ENCODE results near the gene BTBD9.

Gene BTBD9

GRCh38 chr6:38172739-38173410 lies 466.9 kb downstream of the BTBD9 start:
- WGBS, 2 experiments (ENCODE audit: insufficient coverage in 2 of 2), result 84 to 96% methylated on average over 5 to 12 of the region's 15 CpGs
- H3K27ac ChIP-seq (ENCODE audit: low read depth, low read length, severe bottlenecking), result no peak overlapping the region
- H3K36me3 ChIP-seq (ENCODE audit: control insufficient read depth, insufficient read depth, low read length), result no peaks in the 10 kb centered on the region
- H3K9me3 ChIP-seq (ENCODE audit: control insufficient read depth, low read length), result no peaks in the 10 kb centered on the region
- no peaks in the 10 kb centered on the region for H3K4me1 ChIP-seq (ENCODE audit: control insufficient read depth, insufficient read depth, low read length, poor library complexity, severe bottlenecking)
- H3K4me3 ChIP-seq (ENCODE audit: extremely low read depth, insufficient read depth, low read length, poor library complexity, severe bottlenecking), result no peak overlapping the region

DNA sequence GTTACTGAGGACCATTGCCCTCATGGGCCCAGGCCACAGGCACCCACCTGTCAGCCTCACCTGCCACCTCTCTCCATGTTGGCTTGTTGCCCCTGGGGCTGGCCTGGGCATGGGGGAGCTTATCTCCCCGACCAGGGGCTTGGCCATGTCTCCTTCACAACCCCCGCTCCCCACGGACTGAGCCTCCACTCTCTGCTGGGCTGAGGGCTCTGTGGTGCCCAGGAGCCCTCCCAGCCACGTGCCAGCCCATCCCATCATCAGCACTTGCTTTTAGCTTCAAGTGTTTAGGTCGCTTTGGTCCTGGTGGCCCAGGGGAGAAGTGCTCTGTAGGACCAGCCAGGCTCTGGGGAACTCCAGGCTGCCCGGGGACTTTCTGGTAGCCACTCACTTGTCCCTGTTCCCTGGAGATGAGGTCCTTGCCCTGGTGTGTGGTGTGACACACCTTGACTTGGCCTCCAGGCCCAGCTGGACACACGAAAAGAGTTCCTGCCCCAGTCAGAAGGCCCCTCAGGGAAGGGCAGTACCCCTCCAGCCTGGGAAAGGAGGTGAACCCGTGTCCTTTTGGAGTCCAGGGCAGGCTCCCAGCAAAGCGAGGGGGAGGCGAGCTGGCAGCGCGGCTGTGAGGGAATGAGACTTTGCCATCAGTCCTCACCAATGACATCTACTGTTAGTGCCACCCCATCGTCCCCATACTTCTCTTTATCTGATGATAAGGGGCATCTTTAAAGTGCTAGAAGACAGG lies 467.6 kb downstream of the BTBD9 start:
- WGBS, 2 experiments (ENCODE audit: insufficient coverage in 2 of 2), result 80 to 90% methylated on average over 7 to 8 of the region's 13 CpGs
- Histone ChIP-seq H3K4me1 (ENCODE audit: control insufficient read depth, insufficient read depth, low read length, poor library complexity, severe bottlenecking) (no peaks in the 10 kb centered on the region), H3K27ac (ENCODE audit: low read depth, low read length, severe bottlenecking) (no peak overlapping the region), H3K9me3 (ENCODE audit: control insufficient read depth, low read length) (no peaks in the 10 kb centered on the region), H3K4me3 (ENCODE audit: extremely low read depth, insufficient read depth, low read length, poor library complexity, severe bottlenecking) (no peak overlapping the region), H3K36me3 (ENCODE audit: control insufficient read depth, insufficient read depth, low read length) (no peaks in the 10 kb centered on the region)

DNA sequence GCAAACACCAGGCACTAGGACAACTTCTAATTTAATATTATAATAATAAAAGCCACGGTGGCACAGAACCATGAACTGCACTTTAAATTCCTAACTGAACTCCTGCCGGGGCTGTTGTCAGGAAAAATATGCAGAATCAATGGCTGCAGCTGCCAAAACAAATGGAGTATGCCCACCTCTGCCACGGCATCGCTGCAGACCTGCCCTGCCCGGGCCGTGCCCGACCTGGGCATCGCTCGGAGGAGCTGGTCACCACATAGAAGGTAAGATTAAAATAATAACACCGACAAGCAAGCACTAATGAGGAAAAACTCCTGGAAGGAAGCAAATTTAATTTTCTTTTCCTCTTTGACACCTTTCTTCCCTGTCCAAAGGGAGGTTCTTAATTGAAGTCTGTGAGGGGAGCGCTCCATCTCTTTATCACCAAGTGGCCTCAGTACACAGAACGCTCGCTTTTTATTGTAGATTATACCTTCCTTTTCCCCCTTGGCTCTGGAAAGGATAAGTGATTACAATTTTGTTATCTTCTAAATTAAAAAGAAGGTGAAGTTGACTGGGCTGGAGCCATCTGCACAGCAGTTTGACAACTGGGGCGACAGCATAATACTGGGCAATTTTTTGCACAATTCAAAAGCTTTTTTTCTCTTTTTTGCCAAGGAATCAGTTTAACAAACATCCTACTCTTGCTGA lies 468.9 kb downstream of the BTBD9 start:
- no peak overlapping the region for H3K4me3 ChIP-seq (ENCODE audit: extremely low read depth, insufficient read depth, low read length, poor library complexity, severe bottlenecking)
- H3K36me3 ChIP-seq (ENCODE audit: control insufficient read depth, insufficient read depth, low read length), result no peaks in the 10 kb centered on the region
- H3K9me3 ChIP-seq (ENCODE audit: control insufficient read depth, low read length), result no peaks in the 10 kb centered on the region
- no peak overlapping the region for H3K27ac ChIP-seq (ENCODE audit: low read depth, low read length, severe bottlenecking)
- peaks cover 3% of the 10 kb centered on the region for H3K4me1 ChIP-seq (ENCODE audit: control insufficient read depth, insufficient read depth, low read length, poor library complexity, severe bottlenecking)
- WGBS, 2 experiments (ENCODE audit: insufficient coverage in 2 of 2), result 83 to 93% methylated on average over 9 of the region's 14 CpGs

- 76 to 79% methylated on average over 17 to 19 of the region's 19 CpGs for WGBS, 2 experiments (ENCODE audit: insufficient coverage in 2 of 2)
- no peaks in the 10 kb centered on the region for H3K9me3 ChIP-seq (ENCODE audit: control insufficient read depth, low read length)
- peaks cover 3% of the 10 kb centered on the region for H3K4me1 ChIP-seq (ENCODE audit: control insufficient read depth, insufficient read depth, low read length, poor library complexity, severe bottlenecking)
- H3K36me3 ChIP-seq (ENCODE audit: control insufficient read depth, insufficient read depth, low read length), result no peaks in the 10 kb centered on the region
- H3K27ac ChIP-seq (ENCODE audit: low read depth, low read length, severe bottlenecking), result no peak overlapping the region
- no peak overlapping the region for H3K4me3 ChIP-seq (ENCODE audit: extremely low read depth, insufficient read depth, low read length, poor library complexity, severe bottlenecking)
Measured at GRCh38 chr6:38169977-38170526, 469.7 kb downstream of the BTBD9 start.

DNA sequence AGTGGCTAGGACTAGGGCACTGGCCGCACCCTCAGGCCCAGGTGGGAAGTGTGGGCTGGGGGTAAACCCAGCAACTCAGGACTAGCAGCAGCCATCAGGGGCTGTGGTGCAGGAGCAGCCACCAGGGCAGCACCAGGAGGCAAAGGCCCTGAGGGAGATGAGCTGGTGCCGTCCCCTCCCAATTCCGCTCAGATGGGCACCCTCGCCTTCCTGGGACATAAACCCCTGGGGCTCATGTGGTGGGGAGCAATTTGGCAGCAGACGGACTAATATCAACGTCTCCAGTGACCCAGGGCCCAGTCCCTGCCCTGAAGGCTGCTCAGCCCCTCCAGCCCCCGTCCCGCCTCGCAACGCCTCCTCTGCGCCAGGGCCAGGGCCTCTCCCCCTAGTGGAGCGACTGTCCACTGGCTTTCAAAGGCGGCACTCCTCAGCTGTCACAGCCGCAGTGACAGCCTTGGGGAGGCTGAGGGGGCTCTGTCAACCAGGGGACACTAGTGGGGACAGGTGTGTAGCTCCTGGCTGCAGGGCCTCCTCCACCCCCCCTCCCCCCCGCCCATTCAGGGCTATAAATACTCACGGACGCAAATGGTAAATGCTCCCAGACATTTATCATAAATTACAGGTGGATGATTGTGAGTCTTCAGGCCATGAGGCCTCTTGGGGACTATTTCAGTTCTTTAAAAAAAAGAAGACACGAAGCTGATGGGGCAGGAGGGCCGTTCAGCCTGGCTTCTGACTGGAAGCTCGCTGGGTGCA lies 470.3 kb downstream of the BTBD9 start:
- 81 to 83% methylated on average over 13 to 14 of the region's 20 CpGs for whole genome bisulfite sequencing, 2 experiments (ENCODE audit: insufficient coverage in 2 of 2)
- H3K9me3 ChIP-seq (ENCODE audit: control insufficient read depth, low read length), result no peaks in the 10 kb centered on the region
- no peaks in the 10 kb centered on the region for H3K36me3 ChIP-seq (ENCODE audit: control insufficient read depth, insufficient read depth, low read length)
- H3K27ac ChIP-seq (ENCODE audit: low read depth, low read length, severe bottlenecking), result no peak overlapping the region
- peaks cover 3% of the 10 kb centered on the region for H3K4me1 ChIP-seq (ENCODE audit: control insufficient read depth, insufficient read depth, low read length, poor library complexity, severe bottlenecking)
- no peak overlapping the region for H3K4me3 ChIP-seq (ENCODE audit: extremely low read depth, insufficient read depth, low read length, poor library complexity, severe bottlenecking)

- Histone ChIP-seq H3K36me3 (ENCODE audit: control insufficient read depth, insufficient read depth, low read length) (no peaks in the 10 kb centered on the region), H3K4me3 (ENCODE audit: extremely low read depth, insufficient read depth, low read length, poor library complexity, severe bottlenecking) (no peak overlapping the region), H3K27ac (ENCODE audit: low read depth, low read length, severe bottlenecking) (no peak overlapping the region), H3K9me3 (ENCODE audit: control insufficient read depth, low read length) (no peaks in the 10 kb centered on the region), H3K4me1 (ENCODE audit: control insufficient read depth, insufficient read depth, low read length, poor library complexity, severe bottlenecking) (peaks cover 3% of the 10 kb centered on the region)
- 90 to 97% methylated on average over 7 to 8 of the region's 8 CpGs for WGBS, 2 experiments (ENCODE audit: insufficient coverage in 2 of 2)
Measured at GRCh38 chr6:38168699-38169098, 471.0 kb downstream of the BTBD9 start.

DNA sequence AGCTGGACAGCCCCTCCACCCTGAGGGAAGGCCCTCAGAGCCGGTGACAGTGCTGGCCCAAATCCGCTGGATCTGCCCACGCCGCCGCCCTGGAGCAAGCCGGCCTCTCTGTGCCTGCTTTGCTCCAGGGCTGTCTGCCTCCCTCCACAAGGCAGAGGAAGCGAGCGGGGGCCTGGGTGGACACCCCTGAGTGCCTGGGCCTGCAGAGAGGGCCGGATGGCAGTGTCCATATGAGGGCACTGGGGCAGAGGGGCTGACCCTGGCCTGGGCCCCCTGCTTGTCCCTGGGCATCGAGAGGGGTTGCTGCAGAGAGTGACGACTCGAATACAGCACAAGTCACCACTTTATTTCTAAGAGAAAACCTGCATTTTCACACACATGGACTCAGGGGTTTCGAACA lies 471.6 kb downstream of the BTBD9 start:
- Histone ChIP-seq H3K9me3 (ENCODE audit: control insufficient read depth, low read length) (no peaks in the 10 kb centered on the region), H3K36me3 (ENCODE audit: control insufficient read depth, insufficient read depth, low read length) (no peaks in the 10 kb centered on the region), H3K4me1 (ENCODE audit: control insufficient read depth, insufficient read depth, low read length, poor library complexity, severe bottlenecking) (peaks cover 3% of the 10 kb centered on the region), H3K4me3 (ENCODE audit: extremely low read depth, insufficient read depth, low read length, poor library complexity, severe bottlenecking) (no peak overlapping the region), H3K27ac (ENCODE audit: low read depth, low read length, severe bottlenecking) (no peak overlapping the region)
- 95 to 100% methylated on average over 9 to 10 of the region's 13 CpGs for WGBS, 2 experiments (ENCODE audit: insufficient coverage in 2 of 2)

DNA sequence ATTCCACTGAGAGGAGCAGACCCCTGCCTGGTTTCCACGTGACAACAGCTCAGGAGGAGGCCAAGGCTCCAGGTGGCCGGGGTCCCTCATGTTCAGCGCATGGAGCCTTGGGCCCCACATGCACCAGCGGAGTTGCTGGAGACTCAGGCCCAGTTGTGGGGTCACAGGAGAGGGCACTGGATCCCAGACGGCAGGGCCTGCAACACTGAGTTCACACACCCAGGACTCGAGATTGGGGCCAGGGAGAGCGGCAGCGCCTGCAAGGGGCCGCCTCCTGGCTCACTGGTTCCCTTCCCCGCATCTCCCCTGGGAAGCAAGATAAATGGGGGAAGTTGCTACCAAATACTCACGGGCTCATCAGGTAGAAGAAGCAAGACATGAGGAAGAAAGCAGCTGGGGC lies 472.1 kb downstream of the BTBD9 start:
- peaks cover 3% of the 10 kb centered on the region for H3K4me1 ChIP-seq (ENCODE audit: control insufficient read depth, insufficient read depth, low read length, poor library complexity, severe bottlenecking)
- H3K9me3 ChIP-seq (ENCODE audit: control insufficient read depth, low read length), result no peaks in the 10 kb centered on the region
- H3K36me3 ChIP-seq (ENCODE audit: control insufficient read depth, insufficient read depth, low read length), result no peaks in the 10 kb centered on the region
- WGBS, 2 experiments (ENCODE audit: insufficient coverage in 2 of 2), result 91 to 94% methylated on average over 10 to 11 of the region's 11 CpGs
- H3K4me3 ChIP-seq (ENCODE audit: extremely low read depth, insufficient read depth, low read length, poor library complexity, severe bottlenecking), result no peak overlapping the region
- H3K27ac ChIP-seq (ENCODE audit: low read depth, low read length, severe bottlenecking), result no peak overlapping the region

DNA sequence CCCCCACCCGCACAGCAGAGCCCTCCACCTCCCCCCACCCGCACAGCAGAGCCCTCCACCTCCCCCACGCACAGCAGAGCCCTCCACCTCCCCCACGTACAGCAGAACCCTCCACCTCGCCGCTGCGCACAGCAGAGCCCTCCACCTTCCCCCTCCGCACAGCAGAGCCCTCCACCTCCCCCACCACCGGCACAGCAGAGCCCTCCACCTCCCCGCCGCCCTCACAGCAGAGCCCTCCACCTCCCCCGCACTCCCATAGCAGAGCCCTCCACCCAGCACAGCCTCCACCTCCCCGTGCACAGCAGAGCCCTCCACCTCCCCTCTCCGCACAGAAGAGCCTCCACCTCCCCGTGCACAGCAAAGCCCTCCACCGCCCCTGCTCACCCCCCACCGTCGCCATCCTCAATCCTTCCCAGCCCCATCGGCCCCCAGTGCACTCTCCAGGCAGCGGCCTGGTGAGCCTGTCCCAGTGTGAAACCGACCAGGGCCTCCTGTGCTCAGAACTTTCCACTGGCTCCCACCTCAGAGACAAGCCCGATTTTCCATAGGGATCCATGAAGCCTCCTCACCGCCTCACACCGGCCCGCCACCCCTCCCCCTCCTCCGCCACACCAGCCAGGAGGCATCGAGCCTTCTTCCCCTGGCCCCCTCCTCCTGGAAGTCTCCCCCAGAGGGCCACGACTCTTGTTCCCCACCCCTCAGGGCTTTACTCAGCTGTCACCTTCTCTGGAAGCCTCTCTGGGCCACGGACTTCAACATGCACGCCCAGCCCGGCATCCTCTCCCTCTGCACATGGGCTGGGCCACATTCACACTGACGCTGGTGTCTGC lies 473.1 kb downstream of the BTBD9 start:
- Histone ChIP-seq H3K27ac (ENCODE audit: low read depth, low read length, severe bottlenecking) (no peak overlapping the region), H3K4me1 (ENCODE audit: control insufficient read depth, insufficient read depth, low read length, poor library complexity, severe bottlenecking) (peaks cover 3% of the 10 kb centered on the region), H3K36me3 (ENCODE audit: control insufficient read depth, insufficient read depth, low read length) (no peaks in the 10 kb centered on the region), H3K4me3 (ENCODE audit: extremely low read depth, insufficient read depth, low read length, poor library complexity, severe bottlenecking) (no peak overlapping the region), H3K9me3 (ENCODE audit: control insufficient read depth, low read length) (no peaks in the 10 kb centered on the region)
- 81% methylated on average over 4 to 14 of the region's 32 CpGs for WGBS, 2 experiments (ENCODE audit: insufficient coverage in 2 of 2)

Data from mesodermal cell (in vitro differentiated cells).